Measurements from ENCODE around the gene CPED1. TPM values are rescaled to one million over a fixed set of nuclear protein-coding genes. Genes with fewer than 3 reads are reported as not detected.
"Not testable (repeated sequence)": the region's sequence is repeated elsewhere in the genome, so short reads cannot be mapped to it uniquely, and the experiment has no call there.

The CPED1 gene
- total RNA-seq, 2 experiments from 2014 or later = not detected

DNA sequence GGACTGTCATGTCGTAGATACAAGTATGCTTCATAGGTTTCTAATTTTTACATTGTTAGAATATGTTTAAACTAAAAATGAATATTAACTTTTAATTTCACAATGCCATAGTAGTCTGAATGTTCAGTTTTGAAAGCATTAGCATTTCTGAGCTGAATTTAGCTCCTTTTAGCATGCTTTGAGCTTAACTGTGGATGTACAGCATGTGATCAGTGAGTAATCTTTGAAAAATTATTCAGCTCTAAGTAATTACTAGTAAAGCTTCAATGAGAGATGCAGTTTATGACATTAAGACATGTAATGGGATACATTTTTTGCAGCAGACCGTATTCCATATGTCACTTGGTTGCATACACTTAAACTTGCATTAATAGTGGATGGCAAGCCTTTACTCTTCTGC, 226.1 kb downstream of the CPED1 start:
- intact Hi-C loops (cut with micrococcal nuclease) = no loop called here
- DNase-seq (no peak), ATAC-seq (no peak)
- ChIA-PET POLR2A (no interaction called here), CTCF (no interaction called here)
- TF ChIP-seq, protein P1, sequence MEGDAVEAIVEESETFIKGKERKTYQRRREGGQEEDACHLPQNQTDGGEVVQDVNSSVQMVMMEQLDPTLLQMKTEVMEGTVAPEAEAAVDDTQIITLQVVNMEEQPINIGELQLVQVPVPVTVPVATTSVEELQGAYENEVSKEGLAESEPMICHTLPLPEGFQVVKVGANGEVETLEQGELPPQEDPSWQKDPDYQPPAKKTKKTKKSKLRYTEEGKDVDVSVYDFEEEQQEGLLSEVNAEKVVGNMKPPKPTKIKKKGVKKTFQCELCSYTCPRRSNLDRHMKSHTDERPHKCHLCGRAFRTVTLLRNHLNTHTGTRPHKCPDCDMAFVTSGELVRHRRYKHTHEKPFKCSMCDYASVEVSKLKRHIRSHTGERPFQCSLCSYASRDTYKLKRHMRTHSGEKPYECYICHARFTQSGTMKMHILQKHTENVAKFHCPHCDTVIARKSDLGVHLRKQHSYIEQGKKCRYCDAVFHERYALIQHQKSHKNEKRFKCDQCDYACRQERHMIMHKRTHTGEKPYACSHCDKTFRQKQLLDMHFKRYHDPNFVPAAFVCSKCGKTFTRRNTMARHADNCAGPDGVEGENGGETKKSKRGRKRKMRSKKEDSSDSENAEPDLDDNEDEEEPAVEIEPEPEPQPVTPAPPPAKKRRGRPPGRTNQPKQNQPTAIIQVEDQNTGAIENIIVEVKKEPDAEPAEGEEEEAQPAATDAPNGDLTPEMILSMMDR (IDR thresholded peaks at IDR 0.05) = no peak
- no peaks in the 10 kb centered on the region for H3K9me3 Mint-ChIP-seq
- no peaks in the 10 kb centered on the region for H3K36me3 Mint-ChIP-seq (ENCODE audit: low read depth)
- no peak overlapping the region for H3K27ac Mint-ChIP-seq
- peaks cover 4% of the 10 kb centered on the region for H3K27me3 Mint-ChIP-seq
- no peak overlapping the region for H3K4me3 Mint-ChIP-seq
- H3K4me1 Mint-ChIP-seq (ENCODE audit: low read depth) = no peaks in the 10 kb centered on the region

DNA sequence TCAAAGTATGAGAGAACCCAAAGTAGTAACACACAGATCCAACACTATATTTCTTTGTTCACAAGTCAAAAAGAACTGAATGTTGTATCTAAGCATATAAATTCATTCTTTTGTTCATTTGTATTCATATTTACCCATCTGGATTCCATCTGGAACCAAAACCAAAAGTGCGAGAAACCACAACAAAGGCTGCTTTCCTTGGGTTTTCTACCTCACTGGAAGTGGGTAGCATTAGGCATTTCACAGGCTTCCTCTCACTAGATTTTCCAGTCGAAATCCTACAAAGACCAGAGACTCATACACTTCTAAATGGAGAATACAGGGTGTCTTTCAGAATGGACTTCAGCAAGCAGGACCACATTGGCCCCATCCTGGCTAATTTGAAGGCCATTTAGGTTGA, 230.5 kb downstream of the CPED1 start:
- peaks cover 5% of the 10 kb centered on the region for H3K9me3 Mint-ChIP-seq
- no peak overlapping the region for H3K27ac Mint-ChIP-seq
- TF ChIP-seq, protein P1 (IDR thresholded peaks at IDR 0.05) = no peak
- POLR2A ChIA-PET = no interaction called here
- no peak for ATAC-seq
- CTCF ChIA-PET = no interaction called here
- intact Hi-C loops (cut with micrococcal nuclease) = no loop called here
- no peaks in the 10 kb centered on the region for H3K27me3 Mint-ChIP-seq
- H3K4me3 Mint-ChIP-seq = no peak overlapping the region
- H3K36me3 Mint-ChIP-seq (ENCODE audit: low read depth) = no peaks in the 10 kb centered on the region
- DNase-seq = no peak
- H3K4me1 Mint-ChIP-seq (ENCODE audit: low read depth) = no peaks in the 10 kb centered on the region

DNA sequence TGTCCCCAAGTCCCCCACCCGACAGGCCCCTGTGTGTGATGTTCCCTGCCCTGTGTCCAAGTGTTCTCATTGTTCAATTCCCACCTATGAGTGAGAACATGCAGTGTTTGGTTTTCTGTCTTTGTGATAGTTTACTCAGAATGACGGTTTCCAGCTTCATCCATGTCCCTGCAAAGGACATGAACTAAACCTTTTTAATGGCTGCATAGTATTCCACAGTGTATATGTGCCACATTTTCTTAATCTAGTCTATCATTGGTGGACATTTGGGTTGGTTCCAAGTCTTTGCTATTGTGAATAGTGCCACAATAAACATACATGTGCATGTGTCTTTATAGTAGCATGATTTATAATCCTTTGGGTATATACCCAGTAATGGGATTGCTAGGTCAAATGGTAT, 232.6 kb downstream of the CPED1 start:
- CTCF ChIA-PET; ATAC-seq; DNase-seq; H3K36me3 Mint-ChIP-seq (ENCODE audit: low read depth); POLR2A ChIA-PET; H3K9me3 Mint-ChIP-seq; H3K27me3 Mint-ChIP-seq; H3K4me3 Mint-ChIP-seq; H3K4me1 Mint-ChIP-seq (ENCODE audit: low read depth); H3K27ac Mint-ChIP-seq; intact Hi-C loops (cut with micrococcal nuclease): not testable (repeated sequence)

DNA sequence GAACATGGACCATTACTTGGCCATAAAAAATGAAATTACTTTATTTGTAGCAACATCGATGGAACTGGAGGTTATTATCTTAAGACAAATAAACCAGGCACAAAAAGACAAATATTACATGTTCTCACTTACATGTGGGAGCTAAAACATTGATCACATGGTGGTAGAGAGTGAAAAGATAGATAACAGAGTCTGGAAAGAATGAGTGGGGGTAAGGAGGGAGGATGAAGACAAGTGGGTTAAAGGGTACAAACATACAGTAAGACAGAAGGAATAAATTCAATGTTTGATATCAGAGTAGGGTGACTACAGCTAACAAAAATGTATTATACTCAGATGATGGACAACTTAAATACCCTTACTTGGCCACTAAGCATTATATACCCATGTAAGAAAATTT, 240.3 kb downstream of the CPED1 start:
- Mint-ChIP-seq H3K27ac (no peak overlapping the region), H3K27me3 (peaks cover 5% of the 10 kb centered on the region), H3K36me3 (ENCODE audit: low read depth) (no peaks in the 10 kb centered on the region), H3K4me1 (ENCODE audit: low read depth) (no peaks in the 10 kb centered on the region), H3K9me3 (no peaks in the 10 kb centered on the region), H3K4me3 (no peak overlapping the region)
- intact Hi-C loops (cut with micrococcal nuclease) = no loop called here
- TF ChIP-seq, protein P1 (IDR thresholded peaks at IDR 0.05) = no peak
- ChIA-PET POLR2A (no interaction called here), CTCF (no interaction called here)
- DNase-seq = no peak
- no peak for ATAC-seq

DNA sequence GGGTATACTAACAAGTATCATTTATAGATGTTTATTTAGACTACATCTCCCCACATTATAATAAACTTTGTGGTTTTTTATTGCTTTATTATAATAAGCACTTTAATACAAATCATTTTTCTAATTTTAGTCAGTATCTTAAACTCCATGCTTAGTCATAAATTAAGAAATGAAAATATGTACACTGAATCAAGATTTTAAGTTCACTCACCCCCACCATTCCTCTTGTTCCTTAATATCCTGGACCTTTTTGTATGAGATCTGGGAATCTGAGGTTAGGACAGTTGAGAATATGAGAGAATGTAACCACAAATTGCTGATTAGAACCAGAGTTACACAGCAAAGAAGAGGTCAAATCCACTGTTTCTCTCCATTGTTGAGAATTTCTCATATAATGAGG, 246.7 kb downstream of the CPED1 start:
- TF ChIP-seq, protein P1 (IDR thresholded peaks at IDR 0.05) = no peak
- H3K27me3 Mint-ChIP-seq = peaks cover 2% of the 10 kb centered on the region
- H3K4me1 Mint-ChIP-seq (ENCODE audit: low read depth) = no peaks in the 10 kb centered on the region
- no peaks in the 10 kb centered on the region for H3K36me3 Mint-ChIP-seq (ENCODE audit: low read depth)
- intact Hi-C loops (cut with micrococcal nuclease) = no loop called here
- H3K27ac Mint-ChIP-seq = no peak overlapping the region
- H3K9me3 Mint-ChIP-seq = no peaks in the 10 kb centered on the region
- ChIA-PET CTCF (no interaction called here), POLR2A (no interaction called here)
- no peak overlapping the region for H3K4me3 Mint-ChIP-seq
- no peak for ATAC-seq
- DNase-seq = no peak

DNA sequence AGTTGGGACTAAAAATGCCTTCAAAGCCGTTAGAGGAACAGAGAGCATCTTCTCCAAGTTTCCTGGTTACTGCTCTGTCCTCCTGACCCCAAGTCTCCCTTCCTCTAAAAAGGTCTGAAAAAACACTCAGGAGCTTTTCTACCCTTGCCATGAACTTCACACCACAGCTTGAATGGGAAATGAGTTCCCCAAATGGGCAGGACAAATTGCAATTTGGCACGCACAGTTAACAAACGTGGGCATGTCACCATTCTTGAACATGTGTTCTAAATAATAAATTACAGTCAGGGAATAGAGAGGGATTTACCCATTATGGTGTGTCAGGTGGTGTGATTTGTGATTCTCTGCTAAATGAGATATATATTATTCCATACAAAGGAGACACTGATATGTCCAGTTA, 249.1 kb downstream of the CPED1 start:
- Mint-ChIP-seq H3K27me3 (no peaks in the 10 kb centered on the region), H3K4me3 (no peak overlapping the region), H3K27ac (no peak overlapping the region), H3K36me3 (ENCODE audit: low read depth) (no peaks in the 10 kb centered on the region), H3K4me1 (ENCODE audit: low read depth) (no peaks in the 10 kb centered on the region), H3K9me3 (no peaks in the 10 kb centered on the region)
- DNase-seq (no peak), ATAC-seq (no peak)
- intact Hi-C loops (cut with micrococcal nuclease) = no loop called here
- ChIA-PET CTCF (no interaction called here), POLR2A (no interaction called here)
- TF ChIP-seq, protein P1 (IDR thresholded peaks at IDR 0.05) = no peak

All from activated CD8-positive, alpha-beta T cell treated with anti-CD3 and anti-CD28 coated beads for 36 hours (primary cell).